ENCODE data around the gene TAS1R1. TPM values are rescaled to one million over a fixed set of nuclear protein-coding genes. Genes with fewer than 3 reads are reported as not detected.

The TAS1R1 gene
- total and polyA plus RNA-seq, 9 of the 15 experiments (the other 6 are each of a cell fraction or from before 2014, with no cell fraction given): 0.06 TPM; not detected in 8

- TF ChIP-seq ZNF609 (CRISPR knock-in tag; IDR thresholded peaks at IDR 0.05; ENCODE audit: borderline replicate concordance): no peak
- 0 out of 2 replicates have a peak, but pooled peaks have one; percentile 74 for TF ChIP-seq CAMTA2 (CRISPR knock-in tag; conservative IDR thresholded peaks at IDR 0.05)
- no peak for TF ChIP-seq AFF1 (IDR thresholded peaks at IDR 0.05; ENCODE audit: low read depth in 1 of 2, partially characterized antibody in 2 of 2)
- TF ChIP-seq, protein P1, sequence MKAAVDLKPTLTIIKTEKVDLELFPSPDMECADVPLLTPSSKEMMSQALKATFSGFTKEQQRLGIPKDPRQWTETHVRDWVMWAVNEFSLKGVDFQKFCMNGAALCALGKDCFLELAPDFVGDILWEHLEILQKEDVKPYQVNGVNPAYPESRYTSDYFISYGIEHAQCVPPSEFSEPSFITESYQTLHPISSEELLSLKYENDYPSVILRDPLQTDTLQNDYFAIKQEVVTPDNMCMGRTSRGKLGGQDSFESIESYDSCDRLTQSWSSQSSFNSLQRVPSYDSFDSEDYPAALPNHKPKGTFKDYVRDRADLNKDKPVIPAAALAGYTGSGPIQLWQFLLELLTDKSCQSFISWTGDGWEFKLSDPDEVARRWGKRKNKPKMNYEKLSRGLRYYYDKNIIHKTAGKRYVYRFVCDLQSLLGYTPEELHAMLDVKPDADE (conservative IDR thresholded peaks at IDR 0.05; ENCODE audit: control insufficient read depth, low read depth, low read length): 0 out of 2 replicates have a peak, but pooled peaks have one; percentile 31
- no peak for TF ChIP-seq ZNF121 (CRISPR knock-in tag; conservative IDR thresholded peaks at IDR 0.05)
- TF ChIP-seq MAFF (IDR thresholded peaks at IDR 0.05; ENCODE audit: low read length): no peak
- no peak; the same call in none of the 2 replicates for TF ChIP-seq ZNF589 (CRISPR knock-in tag; IDR thresholded peaks at IDR 0.05; ENCODE audit: low read depth)
- peak; percentile 47; the same call in 1 of the 2 replicates for TF ChIP-seq BHLHE40 (IDR thresholded peaks at IDR 0.05; ENCODE audit: low read length)
- TF ChIP-seq RCOR1 (IDR thresholded peaks at IDR 0.05; ENCODE audit: borderline replicate concordance in 1 of 2, low read depth in 2 of 2, low read length in 2 of 2): peak in 1 of 2 experiments; percentile 44; a peak in 2 of 4 replicates
- no peak for TF ChIP-seq FOXM1 (IDR thresholded peaks at IDR 0.05; ENCODE audit: low read depth)
- TF ChIP-seq FOXM1 (CRISPR knock-in tag; IDR thresholded peaks at IDR 0.05; ENCODE audit: low read depth): no peak; the same call in 1 of the 2 replicates
- no peak; the same call in 1 of the 2 replicates for TF ChIP-seq NBN (IDR thresholded peaks at IDR 0.05; ENCODE audit: low read depth)
- no peak for TF ChIP-seq KLF16 (IDR thresholded peaks at IDR 0.05)
- TF ChIP-seq OTX1 (CRISPR knock-in tag; IDR thresholded peaks at IDR 0.05): peak; percentile 15; the same call in 1 of the 2 replicates
- no peak for TF ChIP-seq ZFP1 (CRISPR knock-in tag; IDR thresholded peaks at IDR 0.05)
- TF ChIP-seq ESRRA (IDR thresholded peaks at IDR 0.05; ENCODE audit: borderline replicate concordance, low read depth): no peak
- TF ChIP-seq ZNF717 (CRISPR knock-in tag; IDR thresholded peaks at IDR 0.05): no peak
- no peak for TF ChIP-seq SAFB2 (IDR thresholded peaks at IDR 0.05; ENCODE audit: borderline replicate concordance, low read depth, low read length, severe bottlenecking)
Measured at GRCh38 chr1:6603915-6604558, 48.9 kb downstream of the TAS1R1 start (continued).
